SK-N-SH treated with all-trans-retinoic acid at 6 μM for 48 hours (cell line): ENCODE data around the gene NEK10.

Experiments used
- ATAC-seq: fragments of 200-7000 bp; cut with Tn5 transposase; 3 replicates; pipeline ENCODE4 v1.9.1; 2020; ENCODE audit warnings: mild to moderate bottlenecking, moderate library complexity
- ARNTL ChIP-seq: fragments of 450-650 bp; formaldehyde crosslinking; IDR thresholded peaks from 2 replicates; pipeline ENCODE4 v1.5.0; 2020; ENCODE audit warnings: low read depth, mild to moderate bottlenecking, moderate library complexity, borderline replicate concordance
- BACH2 ChIP-seq: fragments of 250-450 bp; sonication (Bioruptor Pico); IDR thresholded peaks from 2 replicates; pipeline ENCODE4 v1.9.0; 2021; ENCODE audit warnings: mild to moderate bottlenecking, borderline replicate concordance
- CSDC2 ChIP-seq: fragments of 250-450 bp; sonication (Bioruptor Pico); IDR thresholded peaks from 2 replicates; pipeline ENCODE4 v1.5.0; 2020; ENCODE audit warnings: mild to moderate bottlenecking, moderate library complexity
- ESRRG ChIP-seq: fragments of 250-450 bp; sonication (Bioruptor Pico); IDR thresholded peaks from 2 replicates; pipeline ENCODE4 v1.6.1; 2021; ENCODE audit warnings: mild to moderate bottlenecking
- GLIS3 ChIP-seq: fragments of 250-450 bp; sonication (Bioruptor Pico); IDR thresholded peaks from 2 replicates; pipeline ENCODE4 v1.5.0; 2020; ENCODE audit warnings: mild to moderate bottlenecking, moderate library complexity
- OSR1 ChIP-seq: fragments of 250-450 bp; sonication (Bioruptor Pico); IDR thresholded peaks from 2 replicates; pipeline ENCODE4 v1.8.0; 2022; ENCODE audit warnings: moderate library complexity, mild to moderate bottlenecking, inconsistent platforms
- PPARA ChIP-seq: fragments of 250-450 bp; sonication (Bioruptor Pico); IDR thresholded peaks from 2 replicates; pipeline ENCODE4 v1.5.0; 2020; ENCODE audit warnings: mild to moderate bottlenecking, borderline replicate concordance
- RARB ChIP-seq: fragments of 250-450 bp; sonication (Bioruptor Pico); IDR thresholded peaks from 2 replicates; pipeline ENCODE4 v1.8.0; 2021; ENCODE audit warnings: mild to moderate bottlenecking, moderate library complexity
- SNAI2 ChIP-seq: fragments of 250-450 bp; sonication (Bioruptor Pico); IDR thresholded peaks from 2 replicates; pipeline ENCODE4 v1.5.0; 2020; ENCODE audit warnings: mild to moderate bottlenecking, moderate library complexity
- TCF4 ChIP-seq: fragments of 250-450 bp; sonication (Bioruptor Pico); IDR thresholded peaks from 2 replicates; pipeline ENCODE4 v1.8.0; 2021; ENCODE audit warnings: mild to moderate bottlenecking, moderate library complexity, borderline replicate concordance
- TOX ChIP-seq: fragments of 250-450 bp; sonication (Bioruptor Pico); IDR thresholded peaks from 2 replicates; pipeline ENCODE4 v1.8.0; 2021; ENCODE audit warnings: mild to moderate bottlenecking, moderate library complexity, borderline replicate concordance
- ZC3H10 ChIP-seq: fragments of 250-450 bp; sonication (Bioruptor Pico); IDR thresholded peaks from 2 replicates; pipeline ENCODE4 v1.5.1; 2021; ENCODE audit warnings: mild to moderate bottlenecking, moderate library complexity
- ZFP3 ChIP-seq: fragments of 250-450 bp; sonication (Bioruptor Pico); IDR thresholded peaks from 2 replicates; pipeline ENCODE4 v1.5.0; 2020; ENCODE audit warnings: mild to moderate bottlenecking, moderate library complexity
- ZFP30 ChIP-seq: fragments of 450-650 bp; formaldehyde crosslinking; IDR thresholded peaks from 2 replicates; pipeline ENCODE4 v1.5.0; 2022; ENCODE audit warnings: mild to moderate bottlenecking, moderate library complexity
- ZNF565 ChIP-seq: fragments of 450-650 bp; formaldehyde crosslinking; conservative IDR thresholded peaks from 2 replicates; pipeline ENCODE4 v1.5.0; 2020; ENCODE audit warnings: low read depth, mild to moderate bottlenecking, moderate library complexity
- ZNF70 ChIP-seq: fragments of 450-650 bp; formaldehyde crosslinking; IDR thresholded peaks from 2 replicates; pipeline ENCODE4 v1.5.0; 2020; ENCODE audit warnings: mild to moderate bottlenecking, moderate library complexity
- TF ChIP-seq, protein P1 (sequence below): fragments of 250-450 bp; sonication (Bioruptor Pico); IDR thresholded peaks from 2 replicates; pipeline ENCODE4 v1.5.1; 2020; ENCODE audit warnings: low read depth, mild to moderate bottlenecking, moderate library complexity
- TF ChIP-seq, protein P2 (sequence below): fragments of 250-450 bp; sonication (Bioruptor Pico); IDR thresholded peaks from 2 replicates; pipeline ENCODE4 v1.8.0; 2020; ENCODE audit warnings: mild to moderate bottlenecking, moderate library complexity, borderline replicate concordance
- TF ChIP-seq, protein P3 (sequence below): fragments of 250-450 bp; sonication (Bioruptor Pico); IDR thresholded peaks from 2 replicates; pipeline ENCODE4 v1.8.0; 2021; ENCODE audit warnings: low read depth, mild to moderate bottlenecking, moderate library complexity, borderline replicate concordance
- TF ChIP-seq, protein P4 (sequence below): fragments of 250-450 bp; sonication (Bioruptor Pico); IDR thresholded peaks from 2 replicates; pipeline ENCODE4 v1.5.1; 2021; ENCODE audit warnings: mild to moderate bottlenecking, moderate library complexity
- TF ChIP-seq, protein P5 (sequence below): fragments of 250-450 bp; sonication (Bioruptor Pico); IDR thresholded peaks from 2 replicates; pipeline ENCODE4 v1.5.0; 2020; ENCODE audit warnings: mild to moderate bottlenecking, moderate library complexity

Gene NEK10

DNA sequence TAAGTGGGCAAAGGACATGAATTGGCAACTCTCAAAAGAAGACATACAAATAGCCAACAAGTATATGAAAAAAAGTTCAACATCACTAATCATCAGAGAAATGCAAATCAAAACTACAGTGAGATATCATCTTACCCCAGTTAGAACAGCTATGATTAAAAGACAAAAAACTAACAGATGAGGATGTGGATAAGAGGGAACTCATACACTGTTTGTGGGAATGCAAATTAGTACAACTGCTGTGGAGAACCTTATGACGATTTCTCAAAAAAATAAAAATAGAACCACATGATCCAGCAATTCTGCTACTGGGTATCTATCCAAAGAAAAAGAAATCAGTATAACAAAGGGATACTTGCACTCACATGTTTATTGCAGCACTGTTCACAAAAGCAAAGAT, 28.6 kb downstream of the NEK10 start:
- no peak for ATAC-seq
- TF ChIP-seq, protein P1, sequence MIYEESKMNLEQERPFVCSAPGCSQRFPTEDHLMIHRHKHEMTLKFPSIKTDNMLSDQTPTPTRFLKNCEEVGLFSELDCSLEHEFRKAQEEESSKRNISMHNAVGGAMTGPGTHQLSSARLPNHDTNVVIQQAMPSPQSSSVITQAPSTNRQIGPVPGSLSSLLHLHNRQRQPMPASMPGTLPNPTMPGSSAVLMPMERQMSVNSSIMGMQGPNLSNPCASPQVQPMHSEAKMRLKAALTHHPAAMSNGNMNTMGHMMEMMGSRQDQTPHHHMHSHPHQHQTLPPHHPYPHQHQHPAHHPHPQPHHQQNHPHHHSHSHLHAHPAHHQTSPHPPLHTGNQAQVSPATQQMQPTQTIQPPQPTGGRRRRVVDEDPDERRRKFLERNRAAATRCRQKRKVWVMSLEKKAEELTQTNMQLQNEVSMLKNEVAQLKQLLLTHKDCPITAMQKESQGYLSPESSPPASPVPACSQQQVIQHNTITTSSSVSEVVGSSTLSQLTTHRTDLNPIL (CRISPR knock-in tag), result no peak
- no peak for TF ChIP-seq CSDC2
- TF ChIP-seq ARNTL, result no peak
- TF ChIP-seq ESRRG, result no peak
- TF ChIP-seq, protein P2, sequence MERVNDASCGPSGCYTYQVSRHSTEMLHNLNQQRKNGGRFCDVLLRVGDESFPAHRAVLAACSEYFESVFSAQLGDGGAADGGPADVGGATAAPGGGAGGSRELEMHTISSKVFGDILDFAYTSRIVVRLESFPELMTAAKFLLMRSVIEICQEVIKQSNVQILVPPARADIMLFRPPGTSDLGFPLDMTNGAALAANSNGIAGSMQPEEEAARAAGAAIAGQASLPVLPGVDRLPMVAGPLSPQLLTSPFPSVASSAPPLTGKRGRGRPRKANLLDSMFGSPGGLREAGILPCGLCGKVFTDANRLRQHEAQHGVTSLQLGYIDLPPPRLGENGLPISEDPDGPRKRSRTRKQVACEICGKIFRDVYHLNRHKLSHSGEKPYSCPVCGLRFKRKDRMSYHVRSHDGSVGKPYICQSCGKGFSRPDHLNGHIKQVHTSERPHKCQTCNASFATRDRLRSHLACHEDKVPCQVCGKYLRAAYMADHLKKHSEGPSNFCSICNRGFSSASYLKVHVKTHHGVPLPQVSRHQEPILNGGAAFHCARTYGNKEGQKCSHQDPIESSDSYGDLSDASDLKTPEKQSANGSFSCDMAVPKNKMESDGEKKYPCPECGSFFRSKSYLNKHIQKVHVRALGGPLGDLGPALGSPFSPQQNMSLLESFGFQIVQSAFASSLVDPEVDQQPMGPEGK, result no peak
- TF ChIP-seq GLIS3 (CRISPR knock-in tag), result no peak

DNA sequence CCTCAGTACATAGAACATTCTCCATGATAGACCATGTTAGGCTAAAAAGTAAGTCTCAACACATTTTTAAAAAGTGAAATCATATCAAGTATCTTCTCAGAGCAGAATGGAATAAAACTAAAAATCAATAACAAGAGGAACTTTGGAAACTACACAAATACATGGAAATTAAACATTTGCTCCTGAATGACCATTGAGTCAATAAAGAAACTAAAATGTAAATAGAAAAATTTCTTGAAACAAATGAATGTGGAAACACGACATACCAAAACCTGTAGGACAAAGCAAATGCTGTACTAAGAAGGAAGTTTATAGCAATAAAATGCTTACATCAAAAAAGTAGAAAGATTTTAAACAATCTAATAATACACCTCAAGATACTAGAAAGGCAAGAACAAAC, 33.6 kb downstream of the NEK10 start:
- no peak for TF ChIP-seq PPARA
- TF ChIP-seq, protein P2, result no peak
- TF ChIP-seq ZNF565 (CRISPR knock-in tag), result no peak
- TF ChIP-seq, protein P3, sequence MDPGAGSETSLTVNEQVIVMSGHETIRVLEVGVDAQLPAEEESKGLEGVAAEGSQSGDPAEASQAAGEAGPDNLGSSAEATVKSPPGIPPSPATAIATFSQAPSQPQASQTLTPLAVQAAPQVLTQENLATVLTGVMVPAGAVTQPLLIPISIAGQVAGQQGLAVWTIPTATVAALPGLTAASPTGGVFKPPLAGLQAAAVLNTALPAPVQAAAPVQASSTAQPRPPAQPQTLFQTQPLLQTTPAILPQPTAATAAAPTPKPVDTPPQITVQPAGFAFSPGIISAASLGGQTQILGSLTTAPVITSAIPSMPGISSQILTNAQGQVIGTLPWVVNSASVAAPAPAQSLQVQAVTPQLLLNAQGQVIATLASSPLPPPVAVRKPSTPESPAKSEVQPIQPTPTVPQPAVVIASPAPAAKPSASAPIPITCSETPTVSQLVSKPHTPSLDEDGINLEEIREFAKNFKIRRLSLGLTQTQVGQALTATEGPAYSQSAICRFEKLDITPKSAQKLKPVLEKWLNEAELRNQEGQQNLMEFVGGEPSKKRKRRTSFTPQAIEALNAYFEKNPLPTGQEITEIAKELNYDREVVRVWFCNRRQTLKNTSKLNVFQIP, result no peak
- TF ChIP-seq, protein P4, sequence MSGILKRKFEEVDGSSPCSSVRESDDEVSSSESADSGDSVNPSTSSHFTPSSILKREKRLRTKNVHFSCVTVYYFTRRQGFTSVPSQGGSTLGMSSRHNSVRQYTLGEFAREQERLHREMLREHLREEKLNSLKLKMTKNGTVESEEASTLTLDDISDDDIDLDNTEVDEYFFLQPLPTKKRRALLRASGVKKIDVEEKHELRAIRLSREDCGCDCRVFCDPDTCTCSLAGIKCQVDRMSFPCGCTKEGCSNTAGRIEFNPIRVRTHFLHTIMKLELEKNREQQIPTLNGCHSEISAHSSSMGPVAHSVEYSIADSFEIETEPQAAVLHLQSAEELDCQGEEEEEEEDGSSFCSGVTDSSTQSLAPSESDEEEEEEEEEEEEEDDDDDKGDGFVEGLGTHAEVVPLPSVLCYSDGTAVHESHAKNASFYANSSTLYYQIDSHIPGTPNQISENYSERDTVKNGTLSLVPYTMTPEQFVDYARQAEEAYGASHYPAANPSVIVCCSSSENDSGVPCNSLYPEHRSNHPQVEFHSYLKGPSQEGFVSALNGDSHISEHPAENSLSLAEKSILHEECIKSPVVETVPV (CRISPR knock-in tag), result no peak
- no peak for TF ChIP-seq ZC3H10 (CRISPR knock-in tag)
- TF ChIP-seq GLIS3 (CRISPR knock-in tag), result no peak
- no peak for TF ChIP-seq ZFP30 (CRISPR knock-in tag)
- TF ChIP-seq TOX (CRISPR knock-in tag), result no peak
- no peak for TF ChIP-seq ZNF70 (CRISPR knock-in tag)
- no peak for ATAC-seq

DNA sequence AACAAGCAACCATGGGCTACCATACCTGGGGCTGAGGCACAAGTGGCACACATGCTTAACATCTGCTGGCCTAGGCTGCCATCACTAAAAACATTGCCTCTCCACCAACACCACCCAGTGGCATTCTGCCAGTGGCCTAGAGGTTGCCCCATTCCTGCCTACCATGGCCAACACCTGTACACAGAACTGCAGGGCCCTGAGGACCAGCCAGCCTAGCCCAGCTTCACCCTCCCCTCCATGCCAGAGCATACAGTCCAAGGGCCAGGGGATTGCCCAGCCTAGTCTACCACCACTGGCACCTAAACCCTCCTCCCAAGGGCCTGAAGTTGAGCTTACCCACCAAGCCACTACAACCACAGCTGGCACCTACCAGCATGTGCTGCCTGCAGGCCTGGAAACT, 35.3 kb downstream of the NEK10 start:
- TF ChIP-seq TCF4 (no peak), ZNF565 (CRISPR knock-in tag) (no peak), ZFP30 (CRISPR knock-in tag) (no peak), CSDC2 (no peak), ZFP3 (CRISPR knock-in tag) (no peak), ESRRG (no peak), ARNTL (no peak), SNAI2 (CRISPR knock-in tag) (no peak), BACH2 (no peak), GLIS3 (CRISPR knock-in tag) (no peak), OSR1 (no peak), RARB (CRISPR knock-in tag) (no peak)
- TF ChIP-seq, protein P3, result no peak
- TF ChIP-seq, protein P5, sequence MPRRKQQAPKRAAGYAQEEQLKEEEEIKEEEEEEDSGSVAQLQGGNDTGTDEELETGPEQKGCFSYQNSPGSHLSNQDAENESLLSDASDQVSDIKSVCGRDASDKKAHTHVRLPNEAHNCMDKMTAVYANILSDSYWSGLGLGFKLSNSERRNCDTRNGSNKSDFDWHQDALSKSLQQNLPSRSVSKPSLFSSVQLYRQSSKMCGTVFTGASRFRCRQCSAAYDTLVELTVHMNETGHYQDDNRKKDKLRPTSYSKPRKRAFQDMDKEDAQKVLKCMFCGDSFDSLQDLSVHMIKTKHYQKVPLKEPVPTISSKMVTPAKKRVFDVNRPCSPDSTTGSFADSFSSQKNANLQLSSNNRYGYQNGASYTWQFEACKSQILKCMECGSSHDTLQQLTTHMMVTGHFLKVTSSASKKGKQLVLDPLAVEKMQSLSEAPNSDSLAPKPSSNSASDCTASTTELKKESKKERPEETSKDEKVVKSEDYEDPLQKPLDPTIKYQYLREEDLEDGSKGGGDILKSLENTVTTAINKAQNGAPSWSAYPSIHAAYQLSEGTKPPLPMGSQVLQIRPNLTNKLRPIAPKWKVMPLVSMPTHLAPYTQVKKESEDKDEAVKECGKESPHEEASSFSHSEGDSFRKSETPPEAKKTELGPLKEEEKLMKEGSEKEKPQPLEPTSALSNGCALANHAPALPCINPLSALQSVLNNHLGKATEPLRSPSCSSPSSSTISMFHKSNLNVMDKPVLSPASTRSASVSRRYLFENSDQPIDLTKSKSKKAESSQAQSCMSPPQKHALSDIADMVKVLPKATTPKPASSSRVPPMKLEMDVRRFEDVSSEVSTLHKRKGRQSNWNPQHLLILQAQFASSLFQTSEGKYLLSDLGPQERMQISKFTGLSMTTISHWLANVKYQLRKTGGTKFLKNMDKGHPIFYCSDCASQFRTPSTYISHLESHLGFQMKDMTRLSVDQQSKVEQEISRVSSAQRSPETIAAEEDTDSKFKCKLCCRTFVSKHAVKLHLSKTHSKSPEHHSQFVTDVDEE (CRISPR knock-in tag), result no peak
- TF ChIP-seq, protein P4 (CRISPR knock-in tag), result no peak
- TF ChIP-seq, protein P2, result no peak
- no peak for ATAC-seq
